Measurements from ENCODE around the gene KLHL2. TPM values are rescaled to one million over a fixed set of nuclear protein-coding genes. Genes with fewer than 3 reads are reported as not detected.
A peak's percentile ranks its signal among the peaks of the same experiment; 100 is the strongest.

Gene KLHL2
- total RNA-seq, 5 donors from 2014 or later (not counting 1 experiment from before 2014, with no cell fraction given): 18.9 to 24.6 (median 21.1) TPM

DNA sequence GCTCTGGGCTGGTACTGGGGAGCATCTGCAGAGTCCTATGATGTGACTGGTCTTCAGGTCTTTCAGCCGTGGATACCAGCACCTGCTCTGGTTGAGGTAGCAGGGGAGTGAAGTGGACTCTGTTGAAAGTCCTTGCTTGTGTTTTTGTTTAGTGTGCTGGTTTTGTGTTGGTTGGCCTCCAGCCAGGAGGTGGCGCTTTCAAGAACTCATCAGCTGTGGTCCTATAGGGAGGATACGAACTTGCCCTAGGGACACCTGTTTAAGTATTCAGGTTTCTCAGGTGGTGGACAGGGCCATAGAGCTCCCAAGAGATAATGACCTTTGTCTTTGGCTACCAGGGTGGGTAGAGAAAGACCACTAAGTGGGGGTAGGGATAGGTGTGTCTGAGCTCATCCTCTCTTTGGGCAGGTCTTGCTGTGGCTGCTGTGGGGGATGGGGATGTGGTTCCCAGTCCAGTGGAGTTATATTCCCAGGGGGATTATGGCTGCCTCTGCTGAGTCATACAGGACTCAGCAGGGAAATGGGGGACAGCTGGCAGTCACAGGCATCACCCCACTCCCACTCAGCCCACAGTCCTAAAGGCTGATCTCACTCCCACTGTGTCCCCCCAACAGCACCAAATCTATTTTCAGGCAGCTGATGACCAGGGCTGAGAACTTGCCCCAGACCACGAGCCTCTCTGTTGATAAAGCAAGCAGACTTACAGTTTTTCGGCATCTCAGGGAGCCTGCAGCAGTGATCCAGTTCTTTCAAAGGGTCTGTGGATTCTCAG is 144.2 kb downstream of the KLHL2 start:
- Histone ChIP-seq H3K4me1 (ENCODE audit: control insufficient read depth in 1 of 2, extremely low read depth in 1 of 2, insufficient read depth in 2 of 2, low read length in 2 of 2) (no peaks in the 10 kb centered on the region), H3K27me3 (replicated peaks in 1 of 2; ENCODE audit: control insufficient read depth in 2 of 2, extremely low read depth in 1 of 2, insufficient read depth in 2 of 2, low read length in 1 of 2) (peaks cover 0 to 10% of the 10 kb centered on the region in 2 experiments), H3K36me3 (ENCODE audit: control insufficient read depth in 2 of 2, extremely low read depth in 1 of 2, insufficient read depth in 1 of 2, low read length in 1 of 2) (no peaks in the 10 kb centered on the region), H3K27ac (ENCODE audit: low read length) (no peak overlapping the region), H3K9me3 (no peaks in the 10 kb centered on the region), H3K4me3 (ENCODE audit: control insufficient read depth in 1 of 2, extremely low read depth in 1 of 2, low read length in 1 of 2) (no peak overlapping the region)
- 80% methylated on average over 5 of the region's 5 CpGs for WGBS (ENCODE audit: insufficient coverage)
- ChIA-PET POLR2A (no interaction called here), CTCF (no interaction called here)
- DNase-seq: no peak
- H3K4me1 Mint-ChIP-seq: peaks cover 0 to 4% (median 0%) of the 10 kb centered on the region in 3 donors
- no peak overlapping the region for H3K27ac Mint-ChIP-seq
- H3K9me3 Mint-ChIP-seq: no peaks in the 10 kb centered on the region
- H3K4me3 Mint-ChIP-seq: no peak overlapping the region
- peaks cover 13 to 20% of the 10 kb centered on the region in 2 donors for H3K27me3 Mint-ChIP-seq
- peaks cover 3% of the 10 kb centered on the region for H3K36me3 Mint-ChIP-seq
- ATAC-seq (replicated peaks in 1 of 4): no peak

DNA sequence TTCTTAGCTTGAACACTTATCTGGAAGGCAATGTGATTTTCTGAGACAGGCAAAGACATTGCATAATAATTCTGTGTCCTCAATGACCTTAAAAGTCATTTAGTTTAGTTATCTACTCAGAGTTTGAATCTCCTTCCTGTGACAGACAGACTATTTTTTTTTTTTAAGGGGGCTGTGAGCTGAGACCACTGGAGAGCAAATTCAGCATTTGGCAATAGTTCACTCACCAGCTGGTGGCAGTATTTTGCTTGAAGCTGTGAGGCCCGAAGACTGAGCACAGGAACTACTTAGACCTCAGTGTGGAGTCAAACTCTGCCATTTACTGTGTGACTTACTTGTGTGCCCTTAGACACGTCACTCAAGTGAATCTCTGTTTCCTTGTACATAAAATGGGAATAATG is 148.5 kb downstream of the KLHL2 start:
- H3K4me3 Mint-ChIP-seq: no peak overlapping the region
- peaks cover under 1% of the 10 kb centered on the region for H3K36me3 Mint-ChIP-seq
- peaks cover 0 to 4% (median 0%) of the 10 kb centered on the region in 3 donors for H3K4me1 Mint-ChIP-seq
- Histone ChIP-seq H3K27ac (ENCODE audit: low read length) (no peak overlapping the region), H3K27me3 (replicated peaks in 1 of 2; ENCODE audit: control insufficient read depth in 2 of 2, extremely low read depth in 1 of 2, insufficient read depth in 2 of 2, low read length in 1 of 2) (peaks cover 0 to 19% of the 10 kb centered on the region in 2 experiments), H3K36me3 (ENCODE audit: control insufficient read depth in 2 of 2, extremely low read depth in 1 of 2, insufficient read depth in 1 of 2, low read length in 1 of 2) (no peaks in the 10 kb centered on the region), H3K4me1 (ENCODE audit: control insufficient read depth in 1 of 2, extremely low read depth in 1 of 2, insufficient read depth in 2 of 2, low read length in 2 of 2) (no peaks in the 10 kb centered on the region), H3K9me3 (no peaks in the 10 kb centered on the region), H3K4me3 (ENCODE audit: control insufficient read depth in 1 of 2, extremely low read depth in 1 of 2, low read length in 1 of 2) (no peak overlapping the region)
- no peak overlapping the region for H3K27ac Mint-ChIP-seq
- CTCF ChIA-PET: interaction anchor here (0.7 kb wide), 2 partner anchors 9 to 122 kb away, joined by 3 read pairs; no protein-coding TSS in a partner anchor
- POLR2A ChIA-PET: no interaction called here
- no peaks in the 10 kb centered on the region for H3K9me3 Mint-ChIP-seq
- H3K27me3 Mint-ChIP-seq: peaks cover 32 to 34% of the 10 kb centered on the region in 2 donors
- no peak for ATAC-seq (replicated peaks in 1 of 4)
- WGBS (ENCODE audit: insufficient coverage): 0% methylated on average over 1 of the region's 2 CpGs
- peak in 1 of 35 experiments; percentile 8 for DNase-seq

- ATAC-seq (replicated peaks in 1 of 4) (no peak), DNase-seq (no peak)
- POLR2A ChIA-PET: interaction anchor here in 1 of 2 donors (0.6 kb wide), 1 partner anchor 14 kb away, joined by 3 read pairs; no protein-coding TSS in a partner anchor
- CTCF ChIA-PET: interaction anchor here in 1 of 2 donors (0.6 kb wide), 1 partner anchor 1146 kb away, joined by 3 read pairs; no protein-coding TSS in a partner anchor
- no peak overlapping the region for H3K27ac Mint-ChIP-seq
- H3K9me3 Mint-ChIP-seq: no peaks in the 10 kb centered on the region
- no peaks in the 10 kb centered on the region for H3K4me1 ChIP-seq (ENCODE audit: control insufficient read depth in 1 of 2, extremely low read depth in 1 of 2, insufficient read depth in 2 of 2, low read length in 2 of 2)
- H3K4me3 Mint-ChIP-seq: no peak overlapping the region
- no peak overlapping the region for H3K27ac ChIP-seq (ENCODE audit: low read length)
- peaks cover 32 to 36% of the 10 kb centered on the region in 2 donors for H3K27me3 Mint-ChIP-seq
- no peak overlapping the region for H3K4me3 ChIP-seq (ENCODE audit: control insufficient read depth in 1 of 2, extremely low read depth in 1 of 2, low read length in 1 of 2)
- H3K27me3 ChIP-seq (replicated peaks in 1 of 2; ENCODE audit: control insufficient read depth in 2 of 2, extremely low read depth in 1 of 2, insufficient read depth in 2 of 2, low read length in 1 of 2): peaks cover 0 to 9% of the 10 kb centered on the region in 2 experiments
- H3K36me3 ChIP-seq (ENCODE audit: control insufficient read depth in 2 of 2, extremely low read depth in 1 of 2, insufficient read depth in 1 of 2, low read length in 1 of 2): no peaks in the 10 kb centered on the region
- no peaks in the 10 kb centered on the region for H3K36me3 Mint-ChIP-seq
- WGBS (ENCODE audit: insufficient coverage): no CpG with 5 or more reads among the region's 2 CpGs
- H3K4me1 Mint-ChIP-seq: peaks cover 0 to 4% (median 0%) of the 10 kb centered on the region in 3 donors
- H3K9me3 ChIP-seq: no peaks in the 10 kb centered on the region
Measured at GRCh38 chr4:165359506-165359905, 152.1 kb downstream of the KLHL2 start.

GRCh38 chr4:165360041-165360695 is 152.8 kb downstream of the KLHL2 start:
- ChIA-PET CTCF (interaction anchor here in 1 of 2 donors (0.6 kb wide), 1 partner anchor 1145 kb away, joined by 3 read pairs; no protein-coding TSS in a partner anchor), POLR2A (no interaction called here)
- Histone ChIP-seq H3K27ac (ENCODE audit: low read length) (no peak overlapping the region), H3K27me3 (replicated peaks in 1 of 2; ENCODE audit: control insufficient read depth in 2 of 2, extremely low read depth in 1 of 2, insufficient read depth in 2 of 2, low read length in 1 of 2) (peaks cover 0 to 9% of the 10 kb centered on the region in 2 experiments), H3K36me3 (ENCODE audit: control insufficient read depth in 2 of 2, extremely low read depth in 1 of 2, insufficient read depth in 1 of 2, low read length in 1 of 2) (no peaks in the 10 kb centered on the region), H3K4me1 (ENCODE audit: control insufficient read depth in 1 of 2, extremely low read depth in 1 of 2, insufficient read depth in 2 of 2, low read length in 2 of 2) (no peaks in the 10 kb centered on the region), H3K9me3 (no peaks in the 10 kb centered on the region), H3K4me3 (ENCODE audit: control insufficient read depth in 1 of 2, extremely low read depth in 1 of 2, low read length in 1 of 2) (no peak overlapping the region)
- Mint-ChIP-seq H3K36me3 (no peaks in the 10 kb centered on the region), H3K9me3 (no peaks in the 10 kb centered on the region), H3K27ac (no peak overlapping the region), H3K4me3 (no peak overlapping the region), H3K27me3 (peaks cover 32 to 36% of the 10 kb centered on the region in 2 donors), H3K4me1 (peaks cover 0 to 4% (median 0%) of the 10 kb centered on the region in 3 donors)
- ATAC-seq (replicated peaks in 1 of 4) (no peak), DNase-seq (no peak)
- WGBS (ENCODE audit: insufficient coverage): no CpG with 5 or more reads among the region's 6 CpGs

GRCh38 chr4:165360985-165361670 is 153.8 kb downstream of the KLHL2 start:
- Mint-ChIP-seq H3K36me3 (no peaks in the 10 kb centered on the region), H3K27ac (no peak overlapping the region), H3K9me3 (no peaks in the 10 kb centered on the region), H3K4me3 (no peak overlapping the region), H3K4me1 (peaks cover 0 to under 1% (median 0%) of the 10 kb centered on the region in 3 donors), H3K27me3 (peaks cover 29 to 32% of the 10 kb centered on the region in 2 donors)
- DNase-seq (no peak), ATAC-seq (replicated peaks in 1 of 4) (no peak)
- peaks cover 0 to 9% of the 10 kb centered on the region in 2 experiments for H3K27me3 ChIP-seq (replicated peaks in 1 of 2; ENCODE audit: control insufficient read depth in 2 of 2, extremely low read depth in 1 of 2, insufficient read depth in 2 of 2, low read length in 1 of 2)
- no peak overlapping the region for H3K27ac ChIP-seq (ENCODE audit: low read length)
- no peaks in the 10 kb centered on the region for H3K9me3 ChIP-seq
- ChIA-PET CTCF (no interaction called here), POLR2A (no interaction called here)
- no peak overlapping the region for H3K4me3 ChIP-seq (ENCODE audit: control insufficient read depth in 1 of 2, extremely low read depth in 1 of 2, low read length in 1 of 2)
- no peaks in the 10 kb centered on the region for H3K36me3 ChIP-seq (ENCODE audit: control insufficient read depth in 2 of 2, extremely low read depth in 1 of 2, insufficient read depth in 1 of 2, low read length in 1 of 2)
- H3K4me1 ChIP-seq (ENCODE audit: control insufficient read depth in 1 of 2, extremely low read depth in 1 of 2, insufficient read depth in 2 of 2, low read length in 2 of 2): no peaks in the 10 kb centered on the region
- 75% methylated on average over 5 of the region's 7 CpGs for WGBS (ENCODE audit: insufficient coverage)

DNA sequence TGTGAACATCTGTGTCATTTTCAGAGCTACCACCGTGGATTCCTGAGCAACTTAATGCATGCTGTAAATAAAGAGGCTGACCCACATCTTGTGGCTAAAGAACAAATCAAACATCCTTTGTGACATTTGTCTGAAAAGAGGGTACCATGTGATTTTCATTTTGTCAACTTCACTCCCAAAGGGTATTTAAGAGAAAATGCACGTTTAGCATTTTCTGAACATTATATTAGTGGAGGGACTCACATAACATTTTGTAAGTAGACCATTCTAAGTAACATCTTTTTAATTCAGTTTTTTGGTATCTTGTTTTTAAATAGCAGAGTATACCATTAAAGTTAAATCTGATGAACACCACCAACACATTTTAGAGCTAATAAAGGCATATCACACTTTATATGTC is 154.4 kb downstream of the KLHL2 start:
- Mint-ChIP-seq H3K9me3 (no peaks in the 10 kb centered on the region), H3K36me3 (no peaks in the 10 kb centered on the region), H3K27ac (no peak overlapping the region), H3K4me3 (no peak overlapping the region), H3K27me3 (peaks cover 29 to 32% of the 10 kb centered on the region in 2 donors), H3K4me1 (no peaks in the 10 kb centered on the region)
- no peak overlapping the region for H3K4me3 ChIP-seq (ENCODE audit: control insufficient read depth in 1 of 2, extremely low read depth in 1 of 2, low read length in 1 of 2)
- POLR2A ChIA-PET: no interaction called here
- peaks cover 0 to 9% of the 10 kb centered on the region in 2 experiments for H3K27me3 ChIP-seq (replicated peaks in 1 of 2; ENCODE audit: control insufficient read depth in 2 of 2, extremely low read depth in 1 of 2, insufficient read depth in 2 of 2, low read length in 1 of 2)
- no peak overlapping the region for H3K27ac ChIP-seq (ENCODE audit: low read length)
- no peak for DNase-seq
- CTCF ChIA-PET: interaction anchor here in 1 of 2 donors (1.1 kb wide), 1 partner anchor 27 kb away, joined by 3 read pairs; no protein-coding TSS in a partner anchor
- H3K36me3 ChIP-seq (ENCODE audit: control insufficient read depth in 2 of 2, extremely low read depth in 1 of 2, insufficient read depth in 1 of 2, low read length in 1 of 2): no peaks in the 10 kb centered on the region
- no CpG with 5 or more reads among the region's 2 CpGs for WGBS (ENCODE audit: insufficient coverage)
- no peak for ATAC-seq (replicated peaks in 1 of 4)
- no peaks in the 10 kb centered on the region for H3K9me3 ChIP-seq
- no peaks in the 10 kb centered on the region for H3K4me1 ChIP-seq (ENCODE audit: control insufficient read depth in 1 of 2, extremely low read depth in 1 of 2, insufficient read depth in 2 of 2, low read length in 2 of 2)

All from T-cell (primary cell).